Measurements from ENCODE around the gene APCDD1L.

The APCDD1L gene

GRCh38 chr20:58497724-58498469 lies 17.3 kb downstream of the APCDD1L start:
- in situ Hi-C loops (cut with HindIII; ENCODE audit: low sequenced_read_pairs): no loop called here
- DNase-seq (ENCODE audit: low read depth): no peak
- TF ChIP-seq CTCF (IDR thresholded peaks at IDR 0.05; ENCODE audit: low read depth, low read length, missing control alignments): no peak
- H3K4me3 ChIP-seq (ENCODE audit: low read depth, low read length): no peak overlapping the region

GRCh38 chr20:58497076-58497641 lies 18.0 kb downstream of the APCDD1L start:
- no peak overlapping the region for H3K4me3 ChIP-seq (ENCODE audit: low read depth, low read length)
- in situ Hi-C loops (cut with HindIII; ENCODE audit: low sequenced_read_pairs): no loop called here
- TF ChIP-seq CTCF (IDR thresholded peaks at IDR 0.05; ENCODE audit: low read depth, low read length, missing control alignments): no peak
- DNase-seq (ENCODE audit: low read depth): no peak

GRCh38 chr20:58496429-58496769 lies 18.8 kb downstream of the APCDD1L start:
- no peak for TF ChIP-seq CTCF (IDR thresholded peaks at IDR 0.05; ENCODE audit: low read depth, low read length, missing control alignments)
- DNase-seq (ENCODE audit: low read depth): no peak
- no peak overlapping the region for H3K4me3 ChIP-seq (ENCODE audit: low read depth, low read length)
- in situ Hi-C loops (cut with HindIII; ENCODE audit: low sequenced_read_pairs): no loop called here

- in situ Hi-C loops (cut with HindIII; ENCODE audit: low sequenced_read_pairs): no loop called here
- no peak for DNase-seq (ENCODE audit: low read depth)
- no peak for TF ChIP-seq CTCF (IDR thresholded peaks at IDR 0.05; ENCODE audit: low read depth, low read length, missing control alignments)
- H3K4me3 ChIP-seq (ENCODE audit: low read depth, low read length): no peak overlapping the region
These were observed 19.4 kb downstream of the APCDD1L start for GRCh38 chr20:58495623-58496428.

- H3K4me3 ChIP-seq (ENCODE audit: low read depth, low read length): no peak overlapping the region
- DNase-seq (ENCODE audit: low read depth): no peak
- no peak for TF ChIP-seq CTCF (IDR thresholded peaks at IDR 0.05; ENCODE audit: low read depth, low read length, missing control alignments)
- in situ Hi-C loops (cut with HindIII; ENCODE audit: low sequenced_read_pairs): no loop called here
These were observed 20.1 kb downstream of the APCDD1L start for GRCh38 chr20:58494923-58495622.

- TF ChIP-seq CTCF (IDR thresholded peaks at IDR 0.05; ENCODE audit: low read depth, low read length, missing control alignments): no peak
- no peak overlapping the region for H3K4me3 ChIP-seq (ENCODE audit: low read depth, low read length)
- in situ Hi-C loops (cut with HindIII; ENCODE audit: low sequenced_read_pairs): no loop called here
- no peak for DNase-seq (ENCODE audit: low read depth)
These were observed 22.2 kb downstream of the APCDD1L start for GRCh38 chr20:58492795-58493524.

Data from astrocyte of the cerebellum (primary cell).